Measurements from ENCODE around the gene RIMBP2.
"Not testable (repeated sequence)": the region's sequence is repeated elsewhere in the genome, so short reads cannot be mapped to it uniquely, and the experiment has no call there.

The RIMBP2 gene

GRCh38 chr12:130738403-130738802 lies 22.3 kb upstream of the RIMBP2 start:
- DNase-seq, result not testable (repeated sequence)

DNA sequence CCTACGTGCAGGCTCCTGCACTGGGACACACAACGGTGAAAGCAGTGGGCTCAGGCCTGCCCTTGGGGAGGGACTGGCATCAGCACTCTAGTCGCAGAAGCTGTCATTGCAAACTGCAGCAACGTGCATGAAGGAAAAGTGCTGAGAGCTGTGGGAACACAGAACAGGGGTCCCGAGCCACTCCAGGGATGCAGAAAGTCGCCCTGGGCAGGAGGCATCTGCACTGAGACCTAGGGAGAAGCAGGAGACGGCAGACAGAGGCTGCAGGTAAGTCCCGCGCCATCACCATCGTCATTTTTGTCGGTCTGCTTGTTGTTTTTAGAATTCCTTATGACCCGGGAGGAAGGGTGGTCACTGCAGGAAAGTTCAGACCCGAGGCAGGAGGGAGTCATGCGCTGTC lies 21.6 kb upstream of the RIMBP2 start:
- no peak for DNase-seq

DNA sequence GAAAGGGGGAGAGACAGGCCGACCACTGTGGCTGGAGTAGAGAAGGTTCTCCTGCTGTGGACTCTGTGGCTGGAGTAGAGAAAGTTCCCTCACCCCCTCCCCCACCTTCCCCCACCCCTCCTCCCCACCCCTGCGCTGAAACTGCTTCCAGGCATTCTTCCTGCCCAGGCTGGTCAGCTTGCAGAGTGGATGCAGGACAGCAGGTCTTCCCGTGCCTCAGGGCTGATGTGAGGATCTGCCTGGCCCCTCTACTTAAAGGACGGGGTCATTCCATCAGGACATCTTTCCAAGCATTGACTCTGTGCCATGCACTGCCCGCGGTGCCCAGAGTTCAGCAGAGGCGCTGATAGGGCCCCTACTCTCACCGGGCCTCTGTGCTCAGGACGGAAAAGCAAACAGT lies 13.2 kb upstream of the RIMBP2 start:
- DNase-seq, result no peak

DNA sequence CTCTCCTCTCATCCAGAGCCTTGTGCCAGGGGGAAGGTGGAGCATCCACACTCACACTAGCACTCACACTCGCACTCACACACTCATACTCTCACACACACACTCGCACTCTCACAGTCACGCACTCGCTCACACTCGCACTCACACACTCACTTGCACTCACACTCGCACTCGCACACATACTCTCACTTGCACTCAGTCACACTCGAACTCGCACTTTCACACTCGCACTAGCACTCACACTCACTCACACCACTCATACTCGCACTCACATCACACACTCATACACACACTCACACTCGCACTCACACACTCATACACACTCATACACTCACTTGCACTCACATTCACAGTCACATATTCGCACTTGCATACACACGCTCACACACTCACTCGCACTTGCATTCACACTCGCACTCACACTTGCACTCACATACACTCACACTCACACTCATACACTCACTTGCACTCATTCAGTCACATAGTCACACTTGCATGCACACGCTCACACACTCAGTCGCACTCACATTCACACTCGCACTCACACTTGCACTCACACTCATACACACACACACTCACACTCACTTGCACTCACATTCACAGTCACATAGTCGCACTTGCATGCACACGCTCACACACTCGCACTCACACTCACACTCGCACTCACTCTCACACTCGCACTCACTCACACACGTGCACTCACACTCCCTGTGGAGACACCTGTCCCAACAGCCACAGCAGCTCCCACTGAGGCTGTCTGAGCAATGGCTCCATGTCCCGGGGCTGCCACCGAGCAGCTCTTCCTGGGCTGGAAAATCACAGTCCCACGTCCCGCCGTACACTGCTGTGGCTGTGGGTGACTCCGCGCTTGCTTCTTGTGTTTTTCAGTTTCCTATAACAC lies 12.3 kb upstream of the RIMBP2 start:
- no peak for DNase-seq

GRCh38 chr12:130719263-130719859 lies 3.3 kb upstream of the RIMBP2 start:
- no peak for DNase-seq

DNA sequence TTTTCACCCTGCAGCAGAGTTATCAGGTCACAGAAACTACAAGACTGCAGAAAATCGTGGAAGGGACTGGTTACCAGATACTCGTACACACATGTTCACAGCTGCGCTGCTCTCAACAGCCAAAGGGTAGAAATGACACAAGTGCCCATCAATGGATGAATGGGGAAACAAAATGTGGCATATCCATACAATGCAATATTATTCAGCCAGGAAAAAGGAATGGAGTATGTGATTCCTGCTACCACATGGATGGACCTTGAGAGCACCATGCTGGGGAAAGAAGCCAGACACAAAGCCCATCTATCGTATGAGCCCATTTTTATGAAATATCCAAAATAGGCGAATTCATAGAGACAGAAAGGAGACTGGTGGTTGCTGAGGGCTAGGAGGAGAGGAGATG lies 1.7 kb upstream of the RIMBP2 start:
- DNase-seq, result no peak

DNA sequence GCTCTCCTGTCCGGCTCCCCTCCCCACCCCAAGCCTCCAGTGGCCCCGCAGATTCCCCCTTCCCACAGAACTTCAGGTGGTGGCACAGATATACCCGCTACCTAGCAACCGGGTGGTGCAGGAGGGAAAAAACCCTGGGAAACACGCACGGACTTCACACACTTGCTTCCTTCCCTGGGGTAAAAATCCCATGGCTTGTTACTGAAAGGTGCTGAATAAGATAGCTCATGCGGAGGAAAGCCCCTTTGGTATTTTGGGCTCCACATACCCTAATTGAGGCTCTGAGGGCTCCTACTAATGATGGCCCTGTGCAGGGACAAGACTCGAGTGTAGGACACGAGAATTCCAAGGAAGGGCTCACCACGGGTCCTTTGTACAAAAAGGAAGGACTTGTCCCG lies 869 bp upstream of the RIMBP2 start:
- DNase-seq, result no peak

DNA sequence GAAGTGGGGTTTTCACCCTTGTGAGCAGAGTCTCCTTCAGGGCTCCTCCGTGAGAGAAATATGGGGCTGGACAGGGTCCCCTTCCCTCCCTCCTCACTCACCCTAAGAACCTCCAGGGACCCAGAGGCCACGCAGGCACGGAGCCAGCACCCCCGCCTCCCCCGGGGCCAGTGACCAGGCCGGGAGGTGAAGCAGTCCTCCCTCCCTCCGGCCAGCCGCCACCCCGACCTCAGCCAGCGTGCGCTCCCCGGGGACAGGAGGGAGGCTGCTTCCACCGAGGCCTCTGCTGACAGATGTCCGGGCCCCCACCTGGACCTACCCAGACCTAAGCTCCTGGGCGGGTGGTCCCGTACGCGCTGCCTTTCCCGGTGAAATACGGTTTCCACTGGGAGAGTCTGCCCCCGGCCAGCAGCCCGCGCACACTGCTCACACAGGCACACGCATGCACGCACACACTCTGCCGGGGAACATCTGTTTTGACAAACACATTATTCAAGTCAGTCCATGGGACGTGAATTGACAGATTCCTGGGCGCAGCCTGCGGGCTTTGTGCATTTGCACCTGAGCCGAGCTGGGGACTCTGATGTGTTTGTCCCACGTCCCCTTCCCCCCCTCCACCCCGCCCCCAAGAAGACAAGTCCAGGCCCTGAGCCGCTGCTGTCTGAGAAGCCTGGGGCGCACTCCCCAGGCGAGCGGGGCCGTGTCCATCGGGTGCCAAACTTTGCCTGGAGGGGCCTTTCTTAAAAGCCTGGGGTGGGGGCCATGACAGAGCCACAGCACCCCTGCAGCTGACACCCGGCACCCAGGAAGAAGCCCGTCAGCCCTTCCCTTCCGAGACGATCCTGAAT lies 725 bp downstream of the RIMBP2 start:
- no peak for DNase-seq

GRCh38 chr12:130714591-130715149 lies 1.4 kb downstream of the RIMBP2 start:
- no peak for DNase-seq

GRCh38 chr12:130714091-130714590 lies 2.0 kb downstream of the RIMBP2 start:
- DNase-seq, result no peak

DNA sequence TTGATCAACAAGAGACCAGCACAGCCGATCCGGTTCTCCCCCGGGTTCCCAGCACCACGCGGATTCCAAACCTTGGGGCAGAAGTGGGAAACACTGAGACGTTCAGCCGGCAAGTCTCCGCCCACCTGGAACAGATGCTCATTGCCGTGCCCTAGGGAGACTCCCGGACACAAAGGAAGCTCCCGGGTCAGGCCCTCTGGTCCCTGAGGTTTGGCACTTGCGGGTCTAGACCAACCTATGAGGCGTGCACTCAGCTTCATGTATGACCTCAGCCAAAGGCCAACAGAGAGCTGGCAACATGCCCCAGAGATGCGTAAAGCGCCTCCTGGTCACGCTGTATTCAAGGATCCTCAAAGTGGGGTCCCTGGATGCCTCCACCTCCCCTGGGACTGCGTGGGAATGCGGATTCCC lies 2.5 kb downstream of the RIMBP2 start:
- no peak for DNase-seq

DNA sequence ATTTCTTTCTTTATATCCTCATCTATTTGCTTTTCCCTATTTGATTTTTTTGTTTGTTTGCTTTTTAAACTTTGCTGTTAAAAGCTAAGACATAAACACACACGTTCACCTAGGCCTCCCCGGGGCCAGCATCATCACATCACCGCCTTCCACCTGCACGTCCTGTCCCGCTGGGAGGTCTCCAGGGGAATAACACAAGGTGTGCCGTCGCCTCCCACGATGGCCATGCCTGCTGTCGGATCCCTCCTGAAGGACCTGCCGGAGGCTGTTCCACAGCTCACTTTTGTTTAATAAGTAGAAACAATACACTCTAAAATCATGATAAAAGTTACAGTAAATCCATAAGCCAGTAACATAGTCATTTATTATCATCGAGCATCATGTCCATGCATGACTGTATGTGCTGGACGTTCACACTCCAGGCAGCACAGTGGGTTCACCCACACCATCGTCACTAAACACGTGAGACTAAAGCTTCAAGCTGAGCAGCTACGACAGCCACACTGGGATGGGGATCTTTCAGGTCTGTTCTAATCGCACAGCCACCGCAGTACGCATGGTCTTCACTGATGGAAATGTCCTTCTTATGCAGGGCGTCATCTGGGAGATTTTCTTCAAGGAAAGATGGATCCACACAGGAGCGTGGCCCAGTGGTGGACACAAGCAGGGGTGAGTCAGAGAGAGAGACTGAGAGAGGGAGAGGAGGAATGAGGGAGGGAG lies 3.6 kb downstream of the RIMBP2 start:
- no peak for DNase-seq

GRCh38 chr12:130711756-130712155 lies 4.3 kb downstream of the RIMBP2 start:
- no peak for DNase-seq

- no peak for DNase-seq
Observed at GRCh38 chr12:130710733-130711080, 5.4 kb downstream of the RIMBP2 start.

DNA sequence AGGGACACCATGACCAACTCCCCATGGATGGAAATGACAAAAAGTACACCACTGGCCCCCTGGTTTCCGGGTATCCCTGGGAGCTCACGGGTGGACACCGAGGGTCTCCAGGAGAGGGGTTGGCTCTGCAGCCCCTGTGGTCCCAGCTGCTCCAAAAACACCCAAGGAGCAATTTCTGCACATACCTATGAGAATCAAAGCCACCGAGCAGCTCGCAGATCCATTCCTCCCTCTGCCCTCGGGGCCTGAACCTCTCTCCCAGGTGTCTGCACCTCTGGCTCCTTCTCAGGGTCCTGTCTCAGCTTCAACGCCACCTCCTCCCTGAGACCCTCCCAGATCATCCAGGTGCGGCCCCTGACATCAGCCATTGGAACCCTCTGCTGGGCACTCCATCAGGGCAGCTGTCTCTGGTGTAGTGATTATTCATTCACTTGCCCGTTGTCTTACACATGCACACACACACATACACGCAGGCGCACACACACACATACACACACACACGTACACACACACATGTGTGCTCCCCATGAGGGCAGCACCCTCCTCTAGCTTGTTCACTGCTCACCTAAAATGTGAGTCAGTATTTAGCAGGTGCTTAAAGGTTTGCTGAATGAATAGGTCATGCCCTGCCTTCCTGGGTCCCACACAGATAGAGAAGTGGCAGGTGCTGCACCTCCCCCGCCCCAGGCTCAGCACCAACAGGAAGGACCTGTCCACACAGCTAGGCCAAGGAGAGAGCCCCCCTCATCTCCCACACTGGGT lies 5.9 kb downstream of the RIMBP2 start:
- DNase-seq, result no peak

GRCh38 chr12:130709151-130709970 lies 6.7 kb downstream of the RIMBP2 start:
- no peak for DNase-seq

DNA sequence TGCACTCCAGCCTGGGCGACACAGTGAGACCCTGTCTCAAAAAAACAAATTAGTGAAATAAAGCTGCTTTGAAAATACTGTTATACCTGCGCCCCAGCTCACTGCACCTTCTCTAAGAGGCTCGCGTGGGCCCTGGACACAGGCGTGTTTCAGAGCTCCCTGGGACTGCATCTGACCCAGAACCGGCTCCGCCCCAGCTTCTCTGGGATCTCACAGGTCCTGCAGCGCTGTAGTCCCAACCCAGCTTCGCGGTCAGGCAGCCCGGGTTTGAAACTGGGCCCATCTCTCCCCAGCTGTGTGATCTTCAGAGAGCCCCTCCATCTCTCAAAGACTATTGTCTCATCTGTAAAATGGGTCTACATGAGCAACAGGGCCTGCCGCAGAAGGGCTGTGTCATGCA lies 7.5 kb downstream of the RIMBP2 start:
- no peak for DNase-seq

GRCh38 chr12:130707571-130707891 lies 8.6 kb downstream of the RIMBP2 start:
- DNase-seq, result no peak

DNA sequence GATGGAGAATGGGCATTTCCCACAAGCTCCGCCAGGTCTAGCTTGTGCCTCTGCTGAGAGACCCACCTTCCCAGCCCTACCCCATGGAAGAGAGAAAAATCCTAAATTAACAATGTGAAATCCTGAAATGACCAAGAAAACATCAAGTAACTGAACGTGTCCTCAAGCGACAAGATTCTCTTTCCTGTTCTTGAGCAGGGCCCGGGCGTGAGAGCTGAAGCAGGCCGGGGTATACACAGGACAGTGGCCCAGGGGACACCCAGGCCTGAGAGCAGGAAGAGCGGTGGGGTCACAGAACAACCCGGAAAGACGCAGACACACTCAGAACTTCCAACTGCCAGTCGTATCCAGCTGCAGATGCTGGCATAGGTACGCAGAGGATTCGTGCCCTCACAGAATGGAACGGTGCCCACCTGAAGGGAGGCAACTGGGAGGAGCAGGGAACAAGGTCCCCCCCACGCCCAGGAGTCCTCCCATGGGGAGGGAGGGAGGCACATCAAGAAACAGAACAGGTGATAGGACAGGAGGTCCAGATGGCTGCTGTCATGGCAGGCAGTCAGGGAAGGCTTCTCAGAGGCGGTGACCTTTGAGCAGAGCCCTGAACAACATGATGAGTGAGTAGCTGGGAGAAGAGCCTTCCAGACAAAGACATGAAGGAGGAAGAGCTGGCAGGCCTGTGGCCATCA lies 9.1 kb downstream of the RIMBP2 start:
- no peak for DNase-seq

GRCh38 chr12:130706311-130706710 lies 9.8 kb downstream of the RIMBP2 start:
- no peak for DNase-seq
